Measurements from ENCODE around the gene GEMIN7.

GEMIN7 gene

GRCh38 chr19:45090034-45090433, 11.0 kb downstream of the GEMIN7 start:
- TF ChIP-seq ZBTB7A (IDR thresholded peaks at IDR 0.05; ENCODE audit: low read depth) (no peak), FOXM1 (IDR thresholded peaks at IDR 0.05; ENCODE audit: borderline replicate concordance, low read depth) (no peak), USF1 (IDR thresholded peaks at IDR 0.05) (no peak), CREB1 (IDR thresholded peaks at IDR 0.05; ENCODE audit: low read depth) (no peak), TCF12 (IDR thresholded peaks at IDR 0.05; ENCODE audit: low read depth) (no peak), REST (IDR thresholded peaks at IDR 0.05; ENCODE audit: low read depth) (no peak), RAD21 (IDR thresholded peaks at IDR 0.05; ENCODE audit: low read depth) (no peak), YY1 (IDR thresholded peaks at IDR 0.05; ENCODE audit: low read depth) (no peak), NFIC (IDR thresholded peaks at IDR 0.05) (no peak), CEBPB (IDR thresholded peaks at IDR 0.05) (no peak), EGR1 (IDR thresholded peaks at IDR 0.05) (no peak), EP300 (IDR thresholded peaks at IDR 0.05; ENCODE audit: borderline replicate concordance) (no peak), TAF1 (IDR thresholded peaks at IDR 0.05; ENCODE audit: low read depth) (no peak), MAX (IDR thresholded peaks at IDR 0.05) (no peak)

- TF ChIP-seq EP300 (IDR thresholded peaks at IDR 0.05; ENCODE audit: borderline replicate concordance) (no peak), NFIC (IDR thresholded peaks at IDR 0.05) (no peak), ZBTB7A (IDR thresholded peaks at IDR 0.05; ENCODE audit: low read depth) (no peak), EGR1 (IDR thresholded peaks at IDR 0.05) (no peak), USF1 (IDR thresholded peaks at IDR 0.05) (no peak), TCF12 (IDR thresholded peaks at IDR 0.05; ENCODE audit: low read depth) (no peak), CREB1 (IDR thresholded peaks at IDR 0.05; ENCODE audit: low read depth) (no peak), MAX (IDR thresholded peaks at IDR 0.05) (no peak), CEBPB (IDR thresholded peaks at IDR 0.05) (no peak), FOXM1 (IDR thresholded peaks at IDR 0.05; ENCODE audit: borderline replicate concordance, low read depth) (no peak), RAD21 (IDR thresholded peaks at IDR 0.05; ENCODE audit: low read depth) (no peak), TEAD4 (IDR thresholded peaks at IDR 0.05) (no peak), REST (IDR thresholded peaks at IDR 0.05; ENCODE audit: low read depth) (no peak), YY1 (IDR thresholded peaks at IDR 0.05; ENCODE audit: low read depth) (no peak), TAF1 (IDR thresholded peaks at IDR 0.05; ENCODE audit: low read depth) (no peak)
Measured at GRCh38 chr19:45090606-45091005, 11.5 kb downstream of the GEMIN7 start.

GRCh38 chr19:45091031-45091923, 12.2 kb downstream of the GEMIN7 start:
- TF ChIP-seq ZBTB7A (IDR thresholded peaks at IDR 0.05; ENCODE audit: low read depth): no peak
- TF ChIP-seq TEAD4 (IDR thresholded peaks at IDR 0.05): peak; percentile 56
- TF ChIP-seq REST (IDR thresholded peaks at IDR 0.05; ENCODE audit: low read depth): no peak
- TF ChIP-seq NFIC (IDR thresholded peaks at IDR 0.05): 0 out of 2 replicates have a peak, but pooled peaks have one; percentile 19
- TF ChIP-seq EGR1 (IDR thresholded peaks at IDR 0.05): no peak; the same call in 1 of the 2 replicates
- TF ChIP-seq FOXM1 (IDR thresholded peaks at IDR 0.05; ENCODE audit: borderline replicate concordance, low read depth): no peak
- TF ChIP-seq YY1 (IDR thresholded peaks at IDR 0.05; ENCODE audit: low read depth): peak; percentile 81
- peak; percentile 44 for TF ChIP-seq TAF1 (IDR thresholded peaks at IDR 0.05; ENCODE audit: low read depth)
- peak; percentile 50 for TF ChIP-seq CREB1 (IDR thresholded peaks at IDR 0.05; ENCODE audit: low read depth)
- TF ChIP-seq EP300 (IDR thresholded peaks at IDR 0.05; ENCODE audit: borderline replicate concordance): peak; percentile 70
- peak; percentile 49; the same call in 1 of the 2 replicates for TF ChIP-seq TCF12 (IDR thresholded peaks at IDR 0.05; ENCODE audit: low read depth)
- TF ChIP-seq CEBPB (IDR thresholded peaks at IDR 0.05): no peak; the same call in 1 of the 2 replicates
- TF ChIP-seq USF1 (IDR thresholded peaks at IDR 0.05): peak; percentile 95
- TF ChIP-seq RAD21 (IDR thresholded peaks at IDR 0.05; ENCODE audit: low read depth): no peak
- TF ChIP-seq MAX (IDR thresholded peaks at IDR 0.05): peak; percentile 86
